ENCODE measurements around the gene ICAM2. TPM values are rescaled to one million over a fixed set of nuclear protein-coding genes. Genes with fewer than 3 reads are reported as not detected.

The ICAM2 gene
- total and polyA plus RNA-seq, 2 experiments from 2014 or later = 0.97 to 1.3 TPM

DNA sequence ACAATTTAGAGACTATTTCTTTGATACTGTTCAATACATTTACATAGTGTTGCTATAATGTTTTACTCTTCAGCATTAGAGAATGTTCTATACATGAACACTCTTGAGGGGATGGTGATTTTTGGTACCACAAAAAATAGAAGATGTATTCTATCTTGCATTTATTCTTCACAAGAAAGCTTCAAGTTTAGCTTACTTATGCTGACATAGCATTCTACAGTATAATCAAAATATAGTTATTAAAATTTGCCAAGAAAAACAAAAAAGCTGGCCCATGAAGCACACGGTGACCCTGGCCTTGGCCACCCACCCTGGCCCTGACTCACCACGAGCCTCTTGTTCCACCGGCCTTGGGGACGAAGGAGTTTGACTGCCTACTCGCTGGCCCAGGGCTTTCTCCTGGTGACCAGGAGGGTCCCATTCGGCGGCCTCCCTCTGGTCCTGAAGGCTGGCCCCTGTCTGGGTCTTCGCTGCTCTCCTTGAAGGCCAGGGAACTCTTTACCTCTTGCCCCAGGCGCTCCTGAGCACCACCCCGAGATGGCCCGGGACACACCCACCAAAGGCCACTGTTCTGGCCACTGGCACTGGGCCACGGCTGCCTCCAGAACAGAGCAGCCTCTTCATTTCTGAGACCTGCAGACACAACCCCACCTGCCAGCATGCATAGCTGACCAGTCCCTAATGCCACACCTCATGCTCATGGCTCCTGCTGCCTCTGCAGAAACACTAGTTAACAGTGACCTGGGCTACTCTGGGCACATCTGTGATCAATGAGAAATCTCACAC, 22.5 kb upstream of the ICAM2 start:
- Histone ChIP-seq H3K4me3 (no peak overlapping the region), H3K9me2 (ENCODE audit: insufficient read depth) (no peaks in the 10 kb centered on the region), H3K4me1 (ENCODE audit: insufficient read depth) (no peaks in the 10 kb centered on the region), H4K20me1 (ENCODE audit: insufficient read depth) (no peaks in the 10 kb centered on the region), H3F3A (ENCODE audit: insufficient read depth) (no peaks in the 10 kb centered on the region), H2AFZ (no peak overlapping the region), H3K36me3 (ENCODE audit: low read depth) (no peaks in the 10 kb centered on the region; the same call in 1 of the 2 replicates), H3K4me2 (ENCODE audit: unreplicated experiment) (no peak overlapping the region), H3K9me3 (ENCODE audit: low read depth) (no peaks in the 10 kb centered on the region), H3K9ac (no peak overlapping the region), H3K27me3 (replicated peaks; ENCODE audit: insufficient read depth) (no peaks in the 10 kb centered on the region), H3K27ac (no peak overlapping the region), H3K79me2 (ENCODE audit: insufficient read depth) (no peaks in the 10 kb centered on the region)
- no peak for DNase-seq
- in situ Hi-C loops (cut with MboI) = no loop called here
- no peak for TF ChIP-seq EZH2phosphoT487 (IDR thresholded peaks at IDR 0.05; ENCODE audit: insufficient read depth, low read depth)
- no peak for TF ChIP-seq EZH2 (IDR thresholded peaks at IDR 0.05; ENCODE audit: insufficient read depth, poor library complexity, severe bottlenecking)
- WGBS, 2 experiments (ENCODE audit: low coverage in 1 of 2, low lambda C conversion rate in 2 of 2, missing lambda C conversion rate in 2 of 2) = 97% methylated on average over 12 of the region's 12 CpGs

DNA sequence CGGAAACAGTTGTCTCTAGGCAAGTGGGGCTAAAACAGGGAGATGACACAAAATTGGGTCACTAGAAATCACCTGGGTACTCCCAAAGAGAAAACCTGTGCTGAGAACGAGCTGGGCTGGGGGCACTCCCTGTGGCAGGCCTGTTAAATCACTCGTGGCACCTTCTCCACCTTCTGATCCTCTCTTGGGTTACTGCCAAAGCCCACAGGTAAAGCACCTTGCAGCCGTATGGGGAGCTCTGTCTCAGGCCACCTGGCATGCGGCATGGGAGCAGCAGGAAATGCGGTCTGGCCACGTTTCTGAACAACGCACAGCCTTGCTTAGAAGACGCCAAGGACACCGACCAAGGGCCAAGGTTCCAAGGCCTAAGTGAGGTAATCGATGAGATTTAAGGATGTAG, 21.5 kb upstream of the ICAM2 start:
- in situ Hi-C loops (cut with MboI) = no loop called here
- H3K79me2 ChIP-seq (ENCODE audit: insufficient read depth) = no peaks in the 10 kb centered on the region
- no peaks in the 10 kb centered on the region for H3K9me3 ChIP-seq (ENCODE audit: low read depth)
- H2AFZ ChIP-seq = no peak overlapping the region
- no peak overlapping the region for H3K9ac ChIP-seq
- no peaks in the 10 kb centered on the region; the same call in 1 of the 2 replicates for H3K36me3 ChIP-seq (ENCODE audit: low read depth)
- no peak overlapping the region for H3K4me2 ChIP-seq (ENCODE audit: unreplicated experiment)
- H3K4me1 ChIP-seq (ENCODE audit: insufficient read depth) = no peaks in the 10 kb centered on the region
- no peaks in the 10 kb centered on the region for H3F3A ChIP-seq (ENCODE audit: insufficient read depth)
- H4K20me1 ChIP-seq (ENCODE audit: insufficient read depth) = no peaks in the 10 kb centered on the region
- H3K4me3 ChIP-seq = no peak overlapping the region
- no peaks in the 10 kb centered on the region for H3K27me3 ChIP-seq (replicated peaks; ENCODE audit: insufficient read depth)
- DNase-seq = no peak
- no peak for TF ChIP-seq EZH2phosphoT487 (IDR thresholded peaks at IDR 0.05; ENCODE audit: insufficient read depth, low read depth)
- 69 to 70% methylated on average over 11 of the region's 11 CpGs for WGBS, 2 experiments (ENCODE audit: low coverage in 1 of 2, low lambda C conversion rate in 2 of 2, missing lambda C conversion rate in 2 of 2)
- H3K27ac ChIP-seq = no peak overlapping the region
- no peaks in the 10 kb centered on the region for H3K9me2 ChIP-seq (ENCODE audit: insufficient read depth)

DNA sequence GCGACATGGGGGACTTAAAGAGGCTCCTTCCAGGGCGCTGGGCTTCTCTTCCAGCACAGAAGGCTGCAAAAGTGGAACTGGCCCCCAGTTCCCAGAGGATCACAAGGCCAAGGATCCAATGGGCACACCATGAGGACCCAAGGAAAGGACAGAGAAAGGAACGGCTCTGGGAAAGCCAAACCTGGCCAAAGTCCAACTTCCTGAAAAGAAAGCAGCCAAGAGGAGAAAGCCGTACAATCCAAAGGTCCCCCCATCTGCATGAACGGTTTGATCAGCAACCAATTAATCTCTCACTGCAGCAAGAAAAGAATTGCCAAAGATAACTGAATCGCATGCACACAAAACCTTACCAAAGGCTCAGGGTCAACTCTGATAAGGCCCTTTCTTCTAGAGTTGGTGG, 19.8 kb upstream of the ICAM2 start:
- Histone ChIP-seq H3K4me1 (ENCODE audit: insufficient read depth) (no peaks in the 10 kb centered on the region), H4K20me1 (ENCODE audit: insufficient read depth) (no peaks in the 10 kb centered on the region), H3K9me2 (ENCODE audit: insufficient read depth) (no peaks in the 10 kb centered on the region), H3K4me3 (no peak overlapping the region), H3K27ac (no peak overlapping the region), H3K79me2 (ENCODE audit: insufficient read depth) (no peaks in the 10 kb centered on the region), H3K9ac (no peak overlapping the region), H3K27me3 (replicated peaks; ENCODE audit: insufficient read depth) (no peaks in the 10 kb centered on the region), H3K9me3 (ENCODE audit: low read depth) (no peaks in the 10 kb centered on the region), H2AFZ (no peak overlapping the region), H3K4me2 (ENCODE audit: unreplicated experiment) (no peak overlapping the region), H3F3A (ENCODE audit: insufficient read depth) (no peaks in the 10 kb centered on the region), H3K36me3 (ENCODE audit: low read depth) (no peaks in the 10 kb centered on the region; the same call in 1 of the 2 replicates)
- in situ Hi-C loops (cut with MboI) = no loop called here
- no peak for DNase-seq
- 83 to 85% methylated on average over 6 of the region's 6 CpGs for WGBS, 2 experiments (ENCODE audit: low coverage in 1 of 2, low lambda C conversion rate in 2 of 2, missing lambda C conversion rate in 2 of 2)
- TF ChIP-seq EZH2phosphoT487 (IDR thresholded peaks at IDR 0.05; ENCODE audit: insufficient read depth, low read depth) (no peak), EZH2 (IDR thresholded peaks at IDR 0.05; ENCODE audit: insufficient read depth, poor library complexity, severe bottlenecking) (no peak)

DNA sequence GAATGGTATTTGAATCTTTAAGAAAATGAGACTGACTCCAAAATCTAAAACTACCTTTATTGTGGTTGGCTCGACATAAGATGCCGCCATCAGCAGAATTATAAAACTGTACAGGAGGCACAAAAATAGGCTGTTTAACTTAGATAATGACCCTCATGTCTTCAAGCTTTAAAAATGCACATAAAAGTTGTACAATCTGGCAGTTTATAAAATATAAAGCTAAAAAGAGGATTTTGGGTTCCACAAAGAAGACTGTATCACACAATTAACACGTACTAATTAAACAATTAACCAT, 18.6 kb upstream of the ICAM2 start:
- in situ Hi-C loops (cut with MboI) = loop anchor here (10.0 kb wide), 1 partner anchor 236 kb away; no protein-coding TSS in a partner anchor
- no peaks in the 10 kb centered on the region; the same call in 1 of the 2 replicates for H3K36me3 ChIP-seq (ENCODE audit: low read depth)

More for the DNA sequence above, 18.6 kb upstream of the ICAM2 start:
- Histone ChIP-seq H3K4me2 (ENCODE audit: unreplicated experiment) (no peak overlapping the region), H3K4me3 (no peak overlapping the region), H3K9me2 (ENCODE audit: insufficient read depth) (no peaks in the 10 kb centered on the region), H3K27ac (no peak overlapping the region), H3K9ac (no peak overlapping the region), H3K9me3 (ENCODE audit: low read depth) (no peaks in the 10 kb centered on the region), H3K4me1 (ENCODE audit: insufficient read depth) (no peaks in the 10 kb centered on the region), H3K27me3 (replicated peaks; ENCODE audit: insufficient read depth) (no peaks in the 10 kb centered on the region), H4K20me1 (ENCODE audit: insufficient read depth) (no peaks in the 10 kb centered on the region), H3F3A (ENCODE audit: insufficient read depth) (no peaks in the 10 kb centered on the region), H3K79me2 (ENCODE audit: insufficient read depth) (no peaks in the 10 kb centered on the region), H2AFZ (no peak overlapping the region)
- TF ChIP-seq EZH2phosphoT487 (IDR thresholded peaks at IDR 0.05; ENCODE audit: insufficient read depth, low read depth) (no peak), EZH2 (IDR thresholded peaks at IDR 0.05; ENCODE audit: insufficient read depth, poor library complexity, severe bottlenecking) (no peak)
- no peak for DNase-seq
- 96 to 98% methylated on average over 3 of the region's 3 CpGs for WGBS, 2 experiments (ENCODE audit: low coverage in 1 of 2, low lambda C conversion rate in 2 of 2, missing lambda C conversion rate in 2 of 2)
